NCI-H524 treated with DMSO at 0.1 percent for 48 hours (cell line): Measurements from ENCODE around the gene LGALS8.
"Not testable (repeated sequence)": the region's sequence is repeated elsewhere in the genome, so short reads cannot be mapped to it uniquely, and the experiment has no call there.

Source experiments
- DNase-seq: peaks from one replicate; lab custom pipeline; 2025; lab: John Stamatoyannopoulos, UW

The LGALS8 gene

GRCh38 chr1:236543065-236543669 is 19.4 kb downstream of the LGALS8 start:
- DNase-seq: no peak

- DNase-seq: no peak
Measured at GRCh38 chr1:236545621-236546169, 21.9 kb downstream of the LGALS8 start.

- DNase-seq: no peak
Measured at GRCh38 chr1:236548452-236548851, 24.7 kb downstream of the LGALS8 start.

- DNase-seq: no peak
Measured at GRCh38 chr1:236550961-236551851, 27.4 kb downstream of the LGALS8 start.

GRCh38 chr1:236552096-236552495 is 28.3 kb downstream of the LGALS8 start:
- DNase-seq: no peak

- no peak for DNase-seq
Measured at GRCh38 chr1:236552901-236553300, 29.1 kb downstream of the LGALS8 start.

- DNase-seq: no peak
Measured at GRCh38 chr1:236553370-236553769, 29.6 kb downstream of the LGALS8 start.

- no peak for DNase-seq
Measured at GRCh38 chr1:236556606-236557005, 32.8 kb downstream of the LGALS8 start.

GRCh38 chr1:236558081-236558480 is 34.3 kb downstream of the LGALS8 start:
- no peak for DNase-seq

GRCh38 chr1:236558846-236559245 is 35.1 kb downstream of the LGALS8 start:
- no peak for DNase-seq

GRCh38 chr1:236560213-236560771 is 36.5 kb downstream of the LGALS8 start:
- DNase-seq: no peak

GRCh38 chr1:236561976-236562375 is 38.2 kb downstream of the LGALS8 start:
- no peak for DNase-seq

GRCh38 chr1:236565530-236565929 is 41.7 kb downstream of the LGALS8 start:
- DNase-seq: no peak

- no peak for DNase-seq
Measured at GRCh38 chr1:236568285-236568894, 44.6 kb downstream of the LGALS8 start.

- DNase-seq: no peak
Measured at GRCh38 chr1:236575523-236575922, 51.7 kb downstream of the LGALS8 start.

- no peak for DNase-seq
Measured at GRCh38 chr1:236576004-236576403, 52.2 kb downstream of the LGALS8 start.

- not testable (repeated sequence) for DNase-seq
Measured at GRCh38 chr1:236577041-236577440, 53.3 kb downstream of the LGALS8 start.

GRCh38 chr1:236578661-236579060 is 54.9 kb downstream of the LGALS8 start:
- DNase-seq: no peak

GRCh38 chr1:236580404-236580803 is 56.6 kb downstream of the LGALS8 start:
- DNase-seq: not testable (repeated sequence)

GRCh38 chr1:236581528-236581927 is 57.7 kb downstream of the LGALS8 start:
- no peak for DNase-seq

- no peak for DNase-seq
Measured at GRCh38 chr1:236589531-236589930, 65.7 kb downstream of the LGALS8 start.

- DNase-seq: no peak
Measured at GRCh38 chr1:236590553-236591150, 66.9 kb downstream of the LGALS8 start.
